Neuronal stem cell (in vitro differentiated cells): ENCODE data around the gene EPB41L2.

Source experiments
- DNase-seq: peaks from one replicate; pipeline ENCODE4 v3.0.0-alpha.2; 2013; ENCODE audit warnings: low spot score
- H2AFZ ChIP-seq: one replicate; pipeline ENCODE4 v1.6.1; 2013; ENCODE audit warnings: mild to moderate bottlenecking, low read length, inconsistent platforms
- H2AK5ac ChIP-seq: 2 replicates; pipeline ENCODE4 v1.6.1; 2013; ENCODE audit warnings: low read depth, mild to moderate bottlenecking, inconsistent platforms, low read length, moderate library complexity, mixed read lengths
- H2BK120ac ChIP-seq: 2 replicates; pipeline ENCODE4 v1.6.1; 2013; ENCODE audit warnings: low read depth, mild to moderate bottlenecking, inconsistent platforms, low read length, moderate library complexity, mixed read lengths
- H2BK12ac ChIP-seq: one replicate; pipeline ENCODE4 v1.6.1; 2013; ENCODE audit warnings: low read length, inconsistent platforms
- H2BK15ac ChIP-seq: 2 replicates; pipeline ENCODE4 v1.6.1; 2013; ENCODE audit warnings: mild to moderate bottlenecking, low read length, inconsistent platforms, mixed read lengths
- H2BK5ac ChIP-seq: one replicate; pipeline ENCODE4 v1.6.1; 2013; ENCODE audit warnings: inconsistent platforms, mild to moderate bottlenecking, low read length, moderate library complexity
- H3K14ac ChIP-seq: one replicate; pipeline ENCODE4 v1.6.1; 2013; ENCODE audit warnings: low read length, inconsistent platforms
- H3K18ac ChIP-seq: 2 replicates; pipeline ENCODE4 v1.6.1; 2013; ENCODE audit warnings: low read length, inconsistent platforms
- H3K23ac ChIP-seq: 2 replicates; pipeline ENCODE4 v1.6.1; 2013; ENCODE audit warnings: low read depth, mild to moderate bottlenecking, mixed read lengths, low read length, inconsistent platforms; ENCODE audit not compliant: poor library complexity
- H3K27ac ChIP-seq: replicated peaks from 3 replicates; pipeline ENCODE4 v1.5.1; 2013; ENCODE audit warnings: low read length, inconsistent platforms
- H3K27me3 ChIP-seq, 3 experiments: 2 replicates each; pipeline ENCODE4 v1.6.1; 2013; ENCODE audit warnings: low read length in 3 of 3, mild to moderate bottlenecking in 2 of 3, inconsistent platforms in 1 of 3, low read depth in 1 of 3, mixed read lengths in 1 of 3, moderate library complexity in 1 of 3; ENCODE audit not compliant: control insufficient read depth in 3 of 3, insufficient read depth in 3 of 3
- H3K36me3 ChIP-seq, 2 donors: replicated peaks in 1 of 2; 2 replicates each; pipeline ENCODE4 v1.6.1; 2013; ENCODE audit warnings: low read length in 2 of 2; ENCODE audit not compliant: control insufficient read depth in 2 of 2, insufficient read depth in 2 of 2
- H3K4ac ChIP-seq: 2 replicates; pipeline ENCODE4 v1.6.1; 2013; ENCODE audit warnings: inconsistent platforms, mild to moderate bottlenecking, low read length, moderate library complexity
- H3K4me1 ChIP-seq, 2 donors: 1 replicate in 1 of 2; 2 replicates in 1 of 2; pipeline ENCODE4 v1.6.1; 2013; ENCODE audit warnings: low read length in 2 of 2, low read depth in 1 of 2; ENCODE audit not compliant: control insufficient read depth in 2 of 2, insufficient read depth in 1 of 2
- H3K4me2 ChIP-seq: one replicate; pipeline ENCODE4 v1.6.1; 2013; ENCODE audit warnings: mild to moderate bottlenecking, low read length, inconsistent platforms; ENCODE audit not compliant: insufficient read depth, poor library complexity, severe bottlenecking
- H3K4me3 ChIP-seq, 2 donors: 2 replicates each; pipeline ENCODE4 v1.5.1; 2013; ENCODE audit warnings: low read length in 2 of 2, mild to moderate bottlenecking in 2 of 2, inconsistent platforms in 1 of 2, moderate library complexity in 1 of 2
- H3K79me1 ChIP-seq: one replicate; pipeline ENCODE4 v1.6.1; 2013; ENCODE audit warnings: low read depth, mild to moderate bottlenecking, inconsistent platforms, low read length, moderate library complexity
- H3K9ac ChIP-seq: one replicate; pipeline ENCODE4 v1.6.1; 2013; ENCODE audit warnings: mild to moderate bottlenecking, low read depth, low read length, inconsistent platforms; ENCODE audit not compliant: poor library complexity
- H3K9me3 ChIP-seq, 2 donors: replicated peaks in 1 of 2; 2 replicates each; pipeline versions ENCODE3 to v1.6.1; 2013; ENCODE audit warnings: low read length in 2 of 2, mild to moderate bottlenecking in 2 of 2, inconsistent platforms in 1 of 2, low read depth in 1 of 2, mixed read lengths in 1 of 2, moderate library complexity in 1 of 2; ENCODE audit not compliant: control insufficient read depth in 2 of 2, insufficient read depth in 1 of 2
- H4K8ac ChIP-seq: one replicate; pipeline ENCODE4 v1.6.1; 2013; ENCODE audit warnings: low read depth, mild to moderate bottlenecking, inconsistent platforms, low read length, moderate library complexity
- H4K91ac ChIP-seq: one replicate; pipeline ENCODE4 v1.6.1; 2013; ENCODE audit warnings: low read length, low read depth, mild to moderate bottlenecking, inconsistent platforms; ENCODE audit not compliant: poor library complexity
- WGBS, 2 donors: extraction: QIAGEN DNeasy Blood & Tissue Kit; methylation state at CpG; one replicate each; pipeline ENCODE4 v1.1.7; 2013; ENCODE audit warnings: missing lambda C conversion rate in 2 of 2, mixed read lengths in 1 of 2; ENCODE audit not compliant: insufficient read length in 2 of 2, insufficient replicate concordance in 1 of 2; ENCODE audit errors: extremely low coverage in 2 of 2; 5-methylcytosine and 5-hydroxymethylcytosine counted together

The EPB41L2 gene

DNA sequence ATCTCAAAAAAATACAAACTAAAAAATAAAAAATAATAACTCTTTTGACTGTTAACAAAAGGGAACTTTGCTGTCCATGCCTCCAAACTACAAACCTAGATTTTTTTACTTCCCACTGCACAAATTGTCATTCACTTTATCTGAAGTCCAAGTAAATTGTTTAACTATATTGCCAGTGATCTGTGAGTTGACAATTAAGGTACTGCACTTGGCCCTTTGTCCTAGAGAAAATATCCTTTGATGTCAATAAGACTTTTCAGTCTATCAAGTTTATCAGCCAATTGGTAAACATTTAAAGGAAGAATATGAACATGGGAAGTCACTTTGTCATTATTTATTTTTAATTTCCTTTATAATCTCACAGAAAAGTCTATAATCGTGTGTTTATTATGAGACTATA is 19.3 kb upstream of the EPB41L2 start:
- no peak overlapping the region for H3K9ac ChIP-seq
- peaks cover 0 to 1% of the 10 kb centered on the region in 2 donors for H3K9me3 ChIP-seq
- no peak overlapping the region for H2BK12ac ChIP-seq
- H3K18ac ChIP-seq, result no peak overlapping the region
- no peak overlapping the region for H3K4me2 ChIP-seq
- H2BK5ac ChIP-seq, result no peak overlapping the region
- H3K4ac ChIP-seq, result no peak overlapping the region
- H3K23ac ChIP-seq, result no peak overlapping the region
- WGBS, 2 donors, result no CpG with 5 or more reads among the region's 1 CpG
- H3K36me3 ChIP-seq, result no peaks in the 10 kb centered on the region
- no peak overlapping the region for H2BK120ac ChIP-seq
- H4K91ac ChIP-seq, result no peak overlapping the region
- H2AFZ ChIP-seq, result no peak overlapping the region
- no peak overlapping the region for H3K27ac ChIP-seq
- H3K4me1 ChIP-seq, result no peaks in the 10 kb centered on the region
- no peaks in the 10 kb centered on the region for H3K27me3 ChIP-seq
- H3K79me1 ChIP-seq, result no peaks in the 10 kb centered on the region
- no peak for DNase-seq
- no peak overlapping the region for H2BK15ac ChIP-seq
- no peak overlapping the region for H3K14ac ChIP-seq
- no peak overlapping the region for H2AK5ac ChIP-seq
- H4K8ac ChIP-seq, result no peak overlapping the region
- H3K4me3 ChIP-seq, result no peak overlapping the region

- Histone ChIP-seq H2BK15ac (no peak overlapping the region), H2BK120ac (no peak overlapping the region), H3K4me1 (no peaks in the 10 kb centered on the region), H2AK5ac (no peak overlapping the region), H4K91ac (no peak overlapping the region), H3K4me2 (no peak overlapping the region), H2BK12ac (no peak overlapping the region), H3K4ac (no peak overlapping the region), H3K79me1 (no peaks in the 10 kb centered on the region), H3K23ac (no peak overlapping the region), H4K8ac (no peak overlapping the region), H3K9me3 (no peaks in the 10 kb centered on the region), H3K27me3 (no peaks in the 10 kb centered on the region), H3K4me3 (no peak overlapping the region), H2BK5ac (no peak overlapping the region), H3K27ac (no peak overlapping the region), H3K36me3 (no peaks in the 10 kb centered on the region), H2AFZ (no peak overlapping the region), H3K14ac (no peak overlapping the region), H3K18ac (no peak overlapping the region), H3K9ac (no peak overlapping the region)
- WGBS, 2 donors, result no CpG with 5 or more reads among the region's 6 CpGs
- no peak for DNase-seq
These were observed 17.0 kb upstream of the EPB41L2 start for GRCh38 chr6:131080084-131080483.

DNA sequence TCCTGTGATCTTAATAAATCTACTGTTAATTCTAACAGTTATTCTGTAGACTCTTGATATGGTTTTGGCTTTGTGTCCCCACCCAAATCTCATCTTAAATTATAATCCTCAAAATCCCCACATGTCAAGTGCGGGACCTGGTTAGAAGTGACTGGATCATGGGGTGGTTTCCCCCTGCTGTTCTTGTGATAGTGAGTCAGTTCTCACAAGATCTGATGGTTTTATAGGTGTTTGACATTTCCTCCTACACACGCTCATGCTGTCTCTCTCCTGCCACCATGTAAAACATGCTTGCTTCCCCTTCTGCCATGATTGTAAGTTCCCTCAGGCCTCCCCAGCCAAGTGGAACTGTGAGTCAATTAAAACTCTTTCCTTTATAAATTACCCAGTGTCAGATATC is 10.5 kb upstream of the EPB41L2 start:
- H3K79me1 ChIP-seq, result no peaks in the 10 kb centered on the region
- no CpG with 5 or more reads among the region's 2 CpGs for WGBS, 2 donors
- no peak overlapping the region for H3K27ac ChIP-seq
- no peak for DNase-seq
- no peak overlapping the region for H3K18ac ChIP-seq
- peaks cover 0 to 6% (median 0%) of the 10 kb centered on the region in 3 experiments for H3K27me3 ChIP-seq
- H3K4me1 ChIP-seq, result no peaks in the 10 kb centered on the region
- no peak overlapping the region for H2AK5ac ChIP-seq
- no peak overlapping the region for H2BK15ac ChIP-seq
- H2BK5ac ChIP-seq, result no peak overlapping the region
- H3K4ac ChIP-seq, result no peak overlapping the region
- H4K91ac ChIP-seq, result no peak overlapping the region
- H3K9me3 ChIP-seq, result no peaks in the 10 kb centered on the region
- no peak overlapping the region for H3K4me2 ChIP-seq
- no peaks in the 10 kb centered on the region for H3K36me3 ChIP-seq
- no peak overlapping the region for H2AFZ ChIP-seq
- no peak overlapping the region for H3K9ac ChIP-seq
- no peak overlapping the region for H3K23ac ChIP-seq
- H2BK12ac ChIP-seq, result no peak overlapping the region
- H4K8ac ChIP-seq, result no peak overlapping the region
- no peak overlapping the region for H3K14ac ChIP-seq
- no peak overlapping the region for H3K4me3 ChIP-seq
- no peak overlapping the region for H2BK120ac ChIP-seq

DNA sequence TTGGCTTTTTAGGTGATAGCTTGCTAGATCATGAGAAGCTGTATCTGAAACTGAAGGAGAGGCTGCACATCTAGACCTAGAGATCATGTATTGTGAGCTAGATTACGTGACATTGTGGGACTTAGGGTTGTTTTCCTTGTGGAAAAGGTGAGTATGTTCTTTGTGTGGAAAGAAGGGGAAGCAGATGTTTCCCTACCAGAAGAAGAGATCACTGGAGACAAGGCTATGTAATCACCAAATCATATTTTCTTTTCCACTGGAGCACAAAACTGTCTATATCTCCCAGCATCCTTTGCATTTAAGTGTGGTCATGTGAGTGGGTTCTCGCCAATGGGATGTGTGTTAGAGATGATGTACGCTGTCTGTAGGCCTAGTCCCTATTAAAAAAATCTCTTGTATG is 7.0 kb upstream of the EPB41L2 start:
- Histone ChIP-seq H3K4me3 (no peak overlapping the region), H2AFZ (no peak overlapping the region), H3K4me1 (no peaks in the 10 kb centered on the region), H3K36me3 (no peaks in the 10 kb centered on the region), H3K27ac (no peak overlapping the region), H3K4me2 (no peak overlapping the region), H3K14ac (no peak overlapping the region), H3K4ac (no peak overlapping the region), H4K91ac (no peak overlapping the region), H2BK15ac (no peak overlapping the region), H3K79me1 (no peaks in the 10 kb centered on the region), H2AK5ac (no peak overlapping the region), H3K27me3 (peaks cover 0 to 18% (median 0%) of the 10 kb centered on the region in 3 experiments), H3K23ac (no peak overlapping the region), H3K9ac (no peak overlapping the region), H4K8ac (no peak overlapping the region), H2BK12ac (no peak overlapping the region), H2BK5ac (no peak overlapping the region), H3K18ac (no peak overlapping the region), H3K9me3 (no peaks in the 10 kb centered on the region), H2BK120ac (no peak overlapping the region)
- WGBS, 2 donors, result no CpG with 5 or more reads among the region's 3 CpGs
- no peak for DNase-seq
